Lower leg skin (tissue), 3 donors: ENCODE data around the gene MGAT4A.

ENCODE experiments used
- POLR2A ChIP-seq, 2 donors: fragments of 450-650 bp; IDR thresholded peaks; one replicate each; pipeline ENCODE4 v1.6.1; 2016 to 2017; ENCODE audit warnings: antibody characterized with exemption in 2 of 2, mild to moderate bottlenecking in 1 of 2, moderate library complexity in 1 of 2
- TF ChIP-seq, protein P1 (sequence below), 3 donors: fragments of 450-650 bp; IDR thresholded peaks; one replicate each; pipeline ENCODE4 v1.5.1; 2016; ENCODE audit warnings: antibody characterized with exemption in 3 of 3, mild to moderate bottlenecking in 3 of 3, moderate library complexity in 2 of 3

DNA sequence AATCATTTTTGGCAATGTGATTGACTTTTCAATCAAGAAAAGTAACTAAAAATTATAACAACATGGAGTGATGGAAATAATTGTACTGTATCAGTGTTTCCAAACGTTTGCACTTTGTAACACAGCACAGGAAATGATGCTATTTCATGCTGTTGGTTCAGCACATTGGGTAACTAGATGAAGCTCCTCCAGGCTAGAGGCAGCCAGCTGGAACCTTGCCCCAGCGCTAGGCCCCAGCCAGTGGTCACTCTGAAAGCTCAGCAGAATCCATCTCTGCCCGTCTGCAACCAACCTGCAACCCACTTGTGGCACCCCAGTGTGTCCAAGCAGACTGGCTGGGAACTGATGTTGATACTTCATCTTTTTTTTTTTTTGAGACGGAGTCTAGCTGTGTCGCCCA lies 107.3 kb downstream of the MGAT4A start:
- TF ChIP-seq POLR2A (IDR thresholded peaks at IDR 0.05): no peak
- TF ChIP-seq, protein P1, sequence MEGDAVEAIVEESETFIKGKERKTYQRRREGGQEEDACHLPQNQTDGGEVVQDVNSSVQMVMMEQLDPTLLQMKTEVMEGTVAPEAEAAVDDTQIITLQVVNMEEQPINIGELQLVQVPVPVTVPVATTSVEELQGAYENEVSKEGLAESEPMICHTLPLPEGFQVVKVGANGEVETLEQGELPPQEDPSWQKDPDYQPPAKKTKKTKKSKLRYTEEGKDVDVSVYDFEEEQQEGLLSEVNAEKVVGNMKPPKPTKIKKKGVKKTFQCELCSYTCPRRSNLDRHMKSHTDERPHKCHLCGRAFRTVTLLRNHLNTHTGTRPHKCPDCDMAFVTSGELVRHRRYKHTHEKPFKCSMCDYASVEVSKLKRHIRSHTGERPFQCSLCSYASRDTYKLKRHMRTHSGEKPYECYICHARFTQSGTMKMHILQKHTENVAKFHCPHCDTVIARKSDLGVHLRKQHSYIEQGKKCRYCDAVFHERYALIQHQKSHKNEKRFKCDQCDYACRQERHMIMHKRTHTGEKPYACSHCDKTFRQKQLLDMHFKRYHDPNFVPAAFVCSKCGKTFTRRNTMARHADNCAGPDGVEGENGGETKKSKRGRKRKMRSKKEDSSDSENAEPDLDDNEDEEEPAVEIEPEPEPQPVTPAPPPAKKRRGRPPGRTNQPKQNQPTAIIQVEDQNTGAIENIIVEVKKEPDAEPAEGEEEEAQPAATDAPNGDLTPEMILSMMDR (IDR thresholded peaks at IDR 0.05): no peak
